T-cell (primary cell): ENCODE data around the gene CYSRT1. TPM values are rescaled to one million over a fixed set of nuclear protein-coding genes. Genes with fewer than 3 reads are reported as not detected.

Experiments
- ATAC-seq, 4 experiments: fragments of 200-7000 bp in 3 of 4; fragments of 150-1000 bp in 1 of 4; cut with Tn5 transposase; replicated peaks in 1 of 4; 1 replicate in 3 of 4; 2 replicates in 1 of 4; pipeline ENCODE4 v1.10.0; 2021; ENCODE audit warnings: moderate library complexity in 3 of 4, mild to moderate bottlenecking in 2 of 4, moderate number of reproducible peaks in 1 of 4
- CTCF ChIA-PET, 2 donors: fragments of 300-600 bp; sonication (Branson Sonifier 250); formaldehyde crosslinking; loops; one replicate each; lab custom pipeline; 2022; ENCODE audit warnings: antibody characterized with exemption in 2 of 2; lab: Charles Lee
- POLR2A ChIA-PET, 2 donors: fragments of 300-600 bp; sonication (Branson Sonifier 250); formaldehyde crosslinking; loops; one replicate each; lab custom pipeline; 2022; ENCODE audit warnings: antibody characterized with exemption in 2 of 2; lab: Charles Lee
- DNase-seq, 35 experiments: peaks; one replicate each; pipeline versions ENCODE4 v3.0.0 to v3.0.0-alpha.2; 2013 to 2023
- H3K27ac ChIP-seq: one replicate; pipeline ENCODE4 v1.5.1; 2013; ENCODE audit warnings: low read length
- H3K27me3 ChIP-seq, 2 experiments: replicated peaks in 1 of 2; 1 replicate in 1 of 2; 2 replicates in 1 of 2; pipeline versions ENCODE4 v1.6.1 to v1.7.0; 2013; ENCODE audit warnings: low read length in 1 of 2, mixed read lengths in 1 of 2; ENCODE audit not compliant: control insufficient read depth in 2 of 2, insufficient read depth in 2 of 2; ENCODE audit errors: extremely low read depth in 1 of 2
- H3K36me3 ChIP-seq, 2 donors: 1 replicate in 1 of 2; 2 replicates in 1 of 2; pipeline versions ENCODE4 v1.6.1 to v1.7.0; 2013; ENCODE audit warnings: low read length in 1 of 2; ENCODE audit not compliant: control insufficient read depth in 2 of 2, insufficient read depth in 1 of 2; ENCODE audit errors: extremely low read depth in 1 of 2
- H3K4me1 ChIP-seq, 2 experiments: 1 replicate in 1 of 2; 2 replicates in 1 of 2; pipeline versions ENCODE4 v1.6.1 to v1.7.0; 2013; ENCODE audit warnings: low read length in 2 of 2, mixed read lengths in 1 of 2; ENCODE audit not compliant: insufficient read depth in 2 of 2, control insufficient read depth in 1 of 2; ENCODE audit errors: extremely low read depth in 1 of 2
- H3K4me3 ChIP-seq, 2 donors: 1 replicate in 1 of 2; 2 replicates in 1 of 2; pipeline versions ENCODE4 v1.5.1 to v1.7.0; 2013; ENCODE audit warnings: mild to moderate bottlenecking in 2 of 2, low read length in 1 of 2, moderate library complexity in 1 of 2; ENCODE audit not compliant: control insufficient read depth in 1 of 2; ENCODE audit errors: extremely low read depth in 1 of 2
- H3K9me3 ChIP-seq: 2 replicates; pipeline ENCODE4 v1.7.0; 2013
- H3K27ac Mint-ChIP-seq, 2 donors: one replicate each; pipeline ENCODE4 v1.8.0; 2020 to 2021; ENCODE audit warnings: mild to moderate bottlenecking in 2 of 2, mixed read lengths in 2 of 2
- H3K27me3 Mint-ChIP-seq, 2 donors: one replicate each; pipeline ENCODE4 v1.8.0; 2021 to 2022; ENCODE audit warnings: mixed read lengths in 2 of 2
- H3K36me3 Mint-ChIP-seq: one replicate; pipeline ENCODE4 v1.8.0; 2021; ENCODE audit warnings: mixed read lengths
- H3K4me1 Mint-ChIP-seq, 3 donors: one replicate each; pipeline ENCODE4 v1.8.0; 2020 to 2022; ENCODE audit warnings: mixed read lengths in 3 of 3, mild to moderate bottlenecking in 1 of 3
- H3K4me3 Mint-ChIP-seq, 3 donors: one replicate each; pipeline ENCODE4 v1.8.0; 2020 to 2022; ENCODE audit warnings: mild to moderate bottlenecking in 3 of 3, mixed read lengths in 3 of 3, moderate library complexity in 3 of 3
- H3K9me3 Mint-ChIP-seq, 3 donors: one replicate each; pipeline ENCODE4 v1.8.0; 2020 to 2022; ENCODE audit warnings: mixed read lengths in 3 of 3
- WGBS: methylation state at CpG from one replicate; pipeline ENCODE4 v1.1.5; 2013; ENCODE audit warnings: missing lambda C conversion rate; ENCODE audit not compliant: insufficient coverage; 5-methylcytosine and 5-hydroxymethylcytosine counted together
- total RNA-seq, 35 experiments: library from RNA in 6 of 35; stranded (reverse) in 6 of 35; fragments of 120-200 nt in 1 of 35; gene quantifications; one replicate each; pipeline versions ENCODE4 v1.2.1 to v1.2.4 and lab custom pipeline; 2013 to 2026

CYSRT1 gene
- total RNA-seq, 5 donors from 2014 or later (not counting 1 experiment from before 2014, with no cell fraction given), result 0.32 to 0.58 (median 0.45) TPM; not detected in 1

GRCh38 chr9:137234055-137234697 lies 9.2 kb downstream of the CYSRT1 start:
- Histone ChIP-seq H3K27ac (no peak overlapping the region), H3K9me3 (no peaks in the 10 kb centered on the region), H3K4me3 (no peak overlapping the region), H3K36me3 (peaks cover 0 to 3% of the 10 kb centered on the region in 2 donors), H3K27me3 (peaks cover 0 to 57% of the 10 kb centered on the region in 2 experiments), H3K4me1 (peaks cover 3 to 36% of the 10 kb centered on the region in 2 experiments)
- H3K9me3 Mint-ChIP-seq, result no peaks in the 10 kb centered on the region
- POLR2A ChIA-PET, result no interaction called here
- no peak overlapping the region for H3K27ac Mint-ChIP-seq
- no peak overlapping the region for H3K4me3 Mint-ChIP-seq
- no peaks in the 10 kb centered on the region for H3K36me3 Mint-ChIP-seq
- peaks cover 0 to 14% of the 10 kb centered on the region in 2 donors for H3K27me3 Mint-ChIP-seq
- peaks cover 10 to 19% (median 12%) of the 10 kb centered on the region in 3 donors for H3K4me1 Mint-ChIP-seq
- ATAC-seq, result no peak
- DNase-seq, result no peak
- 75% methylated on average over 25 of the region's 40 CpGs for WGBS
- CTCF ChIA-PET, result no interaction called here

- Mint-ChIP-seq H3K4me1 (peaks cover 10 to 24% (median 16%) of the 10 kb centered on the region in 3 donors), H3K9me3 (no peaks in the 10 kb centered on the region), H3K27me3 (peaks cover 0 to 11% of the 10 kb centered on the region in 2 donors), H3K4me3 (no peak overlapping the region), H3K27ac (no peak overlapping the region), H3K36me3 (no peaks in the 10 kb centered on the region)
- Histone ChIP-seq H3K27ac (no peak overlapping the region), H3K4me1 (peaks cover 3 to 43% of the 10 kb centered on the region in 2 experiments), H3K27me3 (peaks cover 0 to 50% of the 10 kb centered on the region in 2 experiments), H3K9me3 (no peaks in the 10 kb centered on the region), H3K4me3 (no peak overlapping the region), H3K36me3 (peaks cover 0 to 3% of the 10 kb centered on the region in 2 donors)
- WGBS, result 72% methylated on average over 11 of the region's 18 CpGs
- POLR2A ChIA-PET, result interaction anchor here in 1 of 2 donors (0.6 kb wide), 1 partner anchor 34 kb away, joined by 3 read pairs; no protein-coding TSS in a partner anchor
- no peak for ATAC-seq
- DNase-seq, result no peak
- CTCF ChIA-PET, result no interaction called here
Observed at GRCh38 chr9:137234758-137235423, 9.9 kb downstream of the CYSRT1 start.

GRCh38 chr9:137235424-137236237 lies 10.7 kb downstream of the CYSRT1 start:
- H3K4me3 ChIP-seq, result no peak overlapping the region
- Mint-ChIP-seq H3K9me3 (no peaks in the 10 kb centered on the region), H3K36me3 (no peaks in the 10 kb centered on the region), H3K27me3 (peaks cover 0 to 11% of the 10 kb centered on the region in 2 donors), H3K4me1 (peaks cover 10 to 24% (median 17%) of the 10 kb centered on the region in 3 donors), H3K27ac (no peak overlapping the region), H3K4me3 (peak overlapping the region in 1 of 3 donors; percentile 16)
- H3K27ac ChIP-seq, result no peak overlapping the region
- ChIA-PET CTCF (interaction anchor here (0.6 to 1.2 kb wide), 7 partner anchors 21 to 968 kb away, joined by 3 to 6 read pairs (median 4); partner anchors contain the start of gene MAN1B1 (in 1 of the 2)), POLR2A (interaction anchor here (0.6 kb wide), 2 partner anchors 29 to 35 kb away, joined by 3 to 5 read pairs; no protein-coding TSS in a partner anchor)
- H3K4me1 ChIP-seq, result peaks cover 3 to 47% of the 10 kb centered on the region in 2 experiments
- ATAC-seq (no peak), DNase-seq (no peak)
- H3K9me3 ChIP-seq, result no peaks in the 10 kb centered on the region
- peaks cover 0 to 43% of the 10 kb centered on the region in 2 experiments for H3K27me3 ChIP-seq
- WGBS, result 72% methylated on average over 25 of the region's 35 CpGs
- peaks cover 0 to 3% of the 10 kb centered on the region in 2 donors for H3K36me3 ChIP-seq

- Mint-ChIP-seq H3K36me3 (no peaks in the 10 kb centered on the region), H3K4me3 (peak overlapping the region in 1 of 3 donors; percentile 16)
- ATAC-seq, result peak; percentile 20 to 37 (median 24)
Observed at GRCh38 chr9:137236238-137236935, 11.4 kb downstream of the CYSRT1 start.

GRCh38 chr9:137236936-137237421 lies 12.0 kb downstream of the CYSRT1 start:
- Histone ChIP-seq H3K4me1 (peaks cover 3 to 51% of the 10 kb centered on the region in 2 experiments), H3K4me3 (no peak overlapping the region), H3K27me3 (peaks cover 0 to 29% of the 10 kb centered on the region in 2 experiments), H3K9me3 (no peaks in the 10 kb centered on the region), H3K27ac (no peak overlapping the region), H3K36me3 (peaks cover 2 to 3% of the 10 kb centered on the region in 2 donors)
- H3K27me3 Mint-ChIP-seq, result peaks cover 0 to 5% of the 10 kb centered on the region in 2 donors
- H3K36me3 Mint-ChIP-seq, result no peaks in the 10 kb centered on the region
- peaks cover 15 to 27% (median 19%) of the 10 kb centered on the region in 3 donors for H3K4me1 Mint-ChIP-seq
- peak overlapping the region in 1 of 3 donors; percentile 16 for H3K4me3 Mint-ChIP-seq
- H3K9me3 Mint-ChIP-seq, result no peaks in the 10 kb centered on the region
- 29% methylated on average over 9 of the region's 11 CpGs for WGBS
- CTCF ChIA-PET, result interaction anchor here (0.6 to 1.2 kb wide), 12 partner anchors 10 to 970 kb away, joined by 3 to 9 read pairs (median 4); partner anchors contain the start of genes MAN1B1 (in 1 of the 2) and NELFB (in 1 of the 2)
- H3K27ac Mint-ChIP-seq, result no peak overlapping the region
- DNase-seq (no peak), ATAC-seq (no peak)
- POLR2A ChIA-PET, result interaction anchor here in 1 of 2 donors (0.6 kb wide), 1 partner anchor 24 kb away, joined by 4 read pairs; no protein-coding TSS in a partner anchor

More at GRCh38 chr9:137236238-137236935, 11.4 kb downstream of the CYSRT1 start:
- H3K36me3 ChIP-seq, result peaks cover 0 to 3% of the 10 kb centered on the region in 2 donors
- H3K27me3 ChIP-seq, result peaks cover 0 to 35% of the 10 kb centered on the region in 2 experiments
- ChIA-PET POLR2A (interaction anchor here (0.6 kb wide), 2 partner anchors 25 to 30 kb away, joined by 4 to 5 read pairs; no protein-coding TSS in a partner anchor), CTCF (interaction anchor here (0.5 to 1.2 kb wide), 15 partner anchors 11 to 969 kb away, joined by 3 to 9 read pairs (median 4); partner anchors contain the start of genes MAN1B1 (in 1 of the 2) and NELFB (in 1 of the 2))
- H3K4me1 ChIP-seq, result peaks cover 3 to 47% of the 10 kb centered on the region in 2 experiments
- Mint-ChIP-seq H3K4me1 (peaks cover 15 to 27% (median 19%) of the 10 kb centered on the region in 3 donors), H3K27me3 (peaks cover 0 to 8% of the 10 kb centered on the region in 2 donors), H3K9me3 (no peaks in the 10 kb centered on the region), H3K27ac (no peak overlapping the region)
- no peak overlapping the region for H3K4me3 ChIP-seq
- DNase-seq, result peak; percentile 71 to 95 (median 87)
- 10% methylated on average over 27 of the region's 31 CpGs for WGBS
- no peak overlapping the region for H3K27ac ChIP-seq
- H3K9me3 ChIP-seq, result no peaks in the 10 kb centered on the region
